GM18499 (cell line): ENCODE results near the gene SUSD2.
"Not testable (repeated sequence)": the region's sequence is repeated elsewhere in the genome, so short reads cannot be mapped to it uniquely, and the experiment has no call there.

ENCODE experiments used
- ATAC-seq: cut with Tn5 transposase; IDR thresholded peaks from one replicate; pipeline ENCODE4 v1.9.1; 2021; ENCODE audit warnings: moderate number of reproducible peaks; ENCODE audit not compliant: insufficient read depth, unreplicated experiment

The SUSD2 gene

DNA sequence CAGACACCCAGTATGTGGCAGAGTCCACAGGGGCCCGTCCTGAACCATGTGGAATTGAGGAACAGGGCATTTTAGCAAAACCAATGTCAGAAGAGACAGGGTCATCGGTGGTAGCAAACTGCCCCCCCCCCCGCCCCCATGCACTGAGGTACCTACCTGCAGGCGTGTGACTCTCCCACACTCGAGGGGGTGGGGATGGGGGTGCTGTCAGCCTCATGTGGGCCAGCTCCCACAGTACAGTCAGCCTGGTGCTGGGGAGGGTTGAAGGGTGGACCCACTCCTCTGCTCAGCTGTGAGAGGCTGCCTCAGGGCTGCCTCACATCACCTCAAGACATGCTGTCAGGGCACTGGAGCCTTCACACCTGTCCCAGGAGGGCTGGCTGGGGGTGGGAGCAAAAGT lies 10.7 kb upstream of the SUSD2 start:
- no peak for ATAC-seq

DNA sequence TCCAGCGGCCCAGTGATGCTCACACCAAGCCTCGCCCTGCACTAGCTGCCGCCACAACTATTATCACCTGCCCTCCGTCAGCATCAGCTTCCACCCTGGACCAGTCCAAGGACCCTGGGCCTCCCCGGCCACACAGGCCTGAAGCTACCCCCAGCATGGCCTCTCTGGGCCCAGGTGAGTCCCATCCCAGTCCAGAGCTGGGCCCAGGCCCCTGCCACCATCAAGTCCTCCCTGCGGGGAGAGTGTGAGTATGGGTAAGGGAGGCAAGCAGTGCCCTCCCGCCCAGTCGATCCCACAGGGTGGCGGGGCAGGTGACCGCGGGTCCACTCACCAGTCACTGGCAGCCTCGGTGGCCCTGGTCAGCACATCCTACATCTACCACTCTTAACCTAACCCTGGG lies 9.5 kb upstream of the SUSD2 start:
- no peak for ATAC-seq

DNA sequence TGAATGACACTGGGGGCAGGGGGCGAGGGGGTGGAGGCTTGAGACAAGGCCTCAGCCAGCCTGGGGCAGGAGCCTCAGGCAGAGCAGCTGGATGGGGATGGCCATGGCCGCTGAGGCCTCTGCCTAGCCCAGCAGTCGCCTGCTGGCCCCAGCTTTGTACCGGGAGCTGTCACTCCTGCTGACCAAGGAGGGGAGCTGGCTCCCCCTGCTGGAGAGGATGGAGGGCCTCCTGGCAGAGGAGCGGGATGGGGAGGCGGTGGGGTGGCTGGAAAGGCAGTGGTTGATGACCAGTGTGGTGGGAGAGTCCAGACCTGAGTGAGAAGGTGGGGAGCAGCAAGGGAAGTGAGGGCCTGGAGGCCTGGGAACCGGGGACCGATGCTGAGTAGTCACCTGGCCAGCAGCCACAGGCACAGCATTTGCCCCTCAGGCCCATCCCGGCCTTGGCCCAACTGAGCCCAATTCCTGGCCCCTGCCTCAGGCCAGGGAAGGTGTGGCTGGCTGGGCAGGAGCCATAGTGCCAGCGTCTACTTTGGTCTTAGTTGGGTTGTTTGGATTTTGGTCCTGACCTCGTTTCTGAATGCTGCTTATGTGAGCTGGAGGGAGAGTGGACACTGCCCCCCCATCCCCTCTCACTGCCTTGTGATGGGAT lies 6.0 kb upstream of the SUSD2 start:
- no peak for ATAC-seq

GRCh38 chr22:24176040-24176439 lies 5.2 kb upstream of the SUSD2 start:
- no peak for ATAC-seq

DNA sequence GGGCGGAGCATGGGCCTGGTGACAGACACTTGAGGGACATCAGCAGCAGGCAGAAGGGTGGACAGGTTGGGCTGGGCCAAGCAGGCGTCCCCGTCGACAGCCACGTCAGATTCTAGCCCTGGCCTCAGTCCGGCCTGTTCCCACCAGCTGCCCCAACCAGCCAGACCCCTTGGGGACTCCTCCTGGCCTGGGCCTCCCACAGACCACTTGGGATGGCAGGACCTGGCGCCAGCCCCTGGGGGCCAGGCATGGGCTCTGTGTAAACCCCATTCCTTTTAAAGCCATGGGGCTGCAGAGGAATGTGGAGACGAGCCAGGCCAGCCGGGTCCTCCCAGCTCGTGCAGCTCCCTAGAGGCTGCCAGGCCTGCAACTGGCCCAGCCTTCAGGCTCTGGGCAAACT lies 4.7 kb upstream of the SUSD2 start:
- ATAC-seq = no peak

GRCh38 chr22:24177045-24177444 lies 4.2 kb upstream of the SUSD2 start:
- no peak for ATAC-seq

DNA sequence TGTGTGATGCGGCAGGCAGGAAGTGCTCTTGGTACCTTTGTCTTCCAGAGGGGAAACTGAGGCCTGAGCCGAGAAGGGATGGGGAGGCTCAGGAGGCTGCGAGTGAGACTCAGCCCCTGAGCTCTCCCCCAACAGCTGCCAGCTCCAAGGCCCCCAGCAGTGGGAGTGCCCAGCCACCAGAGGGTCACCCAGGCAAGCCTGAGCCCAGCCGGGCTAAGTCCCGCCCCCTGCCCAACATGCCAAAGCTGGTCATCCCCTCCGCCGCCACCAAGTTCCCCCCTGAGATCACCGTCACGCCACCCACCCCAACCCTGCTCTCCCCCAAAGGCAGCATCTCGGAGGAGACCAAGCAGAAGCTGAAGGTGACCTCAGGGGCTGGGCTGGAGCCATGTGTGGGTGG lies 3.8 kb upstream of the SUSD2 start:
- no peak for ATAC-seq

DNA sequence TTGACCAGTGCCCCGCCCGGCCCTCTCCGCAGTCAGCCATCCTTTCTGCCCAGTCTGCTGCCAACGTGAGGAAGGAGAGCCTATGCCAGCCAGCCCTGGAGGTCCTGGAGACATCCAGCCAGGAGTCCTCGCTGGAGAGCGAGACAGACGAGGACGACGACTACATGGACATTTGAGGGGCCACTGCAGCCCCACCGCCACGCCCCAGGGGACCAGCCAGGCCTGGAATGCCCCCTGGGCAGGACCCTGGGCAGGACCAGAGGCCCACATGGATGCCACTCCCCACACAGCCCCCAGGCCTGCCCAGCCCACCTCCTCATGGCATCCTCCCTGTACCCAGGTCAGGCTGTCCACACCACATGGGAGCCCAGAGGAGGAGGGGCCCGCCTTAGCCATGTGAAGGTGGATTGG lies 3.3 kb upstream of the SUSD2 start:
- ATAC-seq = no peak

GRCh38 chr22:24178502-24179440 lies 2.5 kb upstream of the SUSD2 start:
- ATAC-seq = no peak

DNA sequence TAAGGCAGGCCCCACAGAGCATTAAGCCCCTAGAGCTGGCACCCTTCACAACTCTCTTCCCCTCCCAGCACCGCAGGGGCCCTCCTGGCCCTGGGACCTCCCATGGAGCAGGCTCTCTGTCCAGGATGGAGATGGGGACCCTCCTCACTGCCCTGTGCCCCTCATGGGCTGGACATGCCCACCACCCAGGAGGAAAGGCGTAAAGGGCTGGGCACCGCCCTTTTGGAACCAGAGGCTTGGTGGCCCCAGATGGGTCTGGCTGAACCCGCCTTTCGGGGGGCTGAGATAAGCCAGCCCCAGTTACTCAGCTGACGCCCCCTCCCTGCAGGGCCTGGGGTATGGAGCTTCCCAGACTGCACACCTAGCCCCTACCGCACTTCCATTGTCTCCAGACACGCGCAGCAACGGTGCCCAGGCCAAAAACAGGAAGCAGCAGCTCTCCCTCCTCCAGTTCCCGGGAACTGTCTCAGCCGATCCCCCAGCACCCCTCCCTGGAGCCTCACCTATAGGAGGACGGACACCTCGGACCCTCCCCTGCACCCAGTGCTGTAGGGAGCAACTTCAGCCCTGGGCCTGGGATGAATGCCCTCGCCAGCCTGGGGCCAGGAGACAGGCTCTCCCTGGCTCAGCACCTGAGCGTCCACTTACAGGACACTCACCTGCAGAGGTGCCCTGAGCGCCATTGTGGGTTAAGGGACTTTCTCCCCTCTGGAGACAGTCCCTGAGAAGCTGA lies 1.6 kb upstream of the SUSD2 start:
- ATAC-seq = no peak

DNA sequence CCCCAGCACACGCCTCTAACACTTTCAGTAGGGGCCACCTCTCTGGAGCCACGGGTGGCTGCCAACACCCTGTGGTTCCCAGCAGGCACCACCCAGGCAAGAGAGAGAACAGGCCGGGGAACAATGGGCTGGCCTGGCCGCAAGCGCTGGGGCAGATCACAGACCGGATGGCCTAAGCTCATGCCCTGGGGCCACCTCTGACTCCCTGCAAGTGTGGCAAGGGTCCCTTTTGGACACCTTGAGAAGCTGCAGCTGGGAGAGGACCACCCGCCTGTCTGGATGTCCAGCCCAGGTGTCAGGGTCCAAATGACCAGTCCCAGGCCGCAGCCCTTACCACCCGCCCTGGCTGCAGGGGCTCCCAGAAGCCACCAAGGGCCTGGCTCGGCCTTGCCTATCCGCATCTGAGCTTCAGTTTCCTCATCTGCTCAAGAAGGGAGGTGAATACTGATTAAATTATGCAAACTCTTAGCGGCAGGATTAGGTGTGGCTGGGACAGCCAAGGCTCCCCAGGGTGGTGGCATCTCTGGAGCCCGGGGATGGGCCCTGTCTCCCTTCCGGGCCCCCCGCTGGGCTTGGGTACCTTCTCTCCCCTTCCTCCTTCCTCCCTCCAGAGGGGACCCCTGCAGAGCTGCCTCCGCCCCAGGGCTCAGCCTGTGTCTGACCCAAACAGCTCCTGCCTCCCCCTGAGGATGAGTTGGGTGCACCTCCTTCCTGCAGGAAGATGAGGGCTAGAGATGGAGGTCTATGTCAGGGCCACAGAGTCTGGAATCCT lies 785 bp upstream of the SUSD2 start:
- ATAC-seq = no peak

- no peak for ATAC-seq
Measured at GRCh38 chr22:24181996-24182899, 961 bp downstream of the SUSD2 start.

GRCh38 chr22:24182900-24183246 lies 1.6 kb downstream of the SUSD2 start:
- not testable (repeated sequence) for ATAC-seq

DNA sequence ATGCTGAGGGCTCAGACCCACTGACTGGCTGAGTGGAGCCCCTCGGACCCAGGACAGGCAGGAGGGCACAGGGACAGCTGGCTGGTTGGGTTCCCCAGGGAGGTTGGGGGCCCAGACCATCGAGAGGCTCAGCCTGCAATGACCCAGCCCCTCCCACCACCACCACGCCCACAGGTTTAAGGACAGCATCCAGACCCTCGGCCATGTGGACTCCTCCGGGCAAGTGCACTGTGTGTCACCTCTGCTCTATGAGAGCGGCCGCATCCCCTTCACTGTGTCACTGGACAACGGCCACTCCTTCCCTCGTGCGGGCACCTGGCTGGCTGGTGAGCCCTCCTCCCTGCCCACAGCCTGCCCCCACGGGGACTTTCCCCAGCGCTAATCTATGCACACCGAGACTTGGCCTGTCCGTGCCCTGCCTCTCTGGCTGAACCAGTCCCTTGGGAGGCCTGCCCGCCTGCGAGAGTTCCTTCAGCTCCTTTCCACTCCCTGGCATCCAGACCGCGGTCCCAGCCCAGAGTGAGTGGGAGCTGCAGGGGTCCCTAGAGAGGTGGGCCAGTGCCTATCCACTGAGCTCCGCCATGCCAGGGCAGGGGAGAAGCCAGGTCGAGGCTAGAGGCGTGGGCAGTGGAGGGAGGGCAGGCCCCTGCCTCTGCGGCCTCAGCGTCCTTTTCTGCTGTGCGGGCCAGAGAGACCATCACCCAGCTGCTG lies 2.2 kb downstream of the SUSD2 start:
- no peak for ATAC-seq

DNA sequence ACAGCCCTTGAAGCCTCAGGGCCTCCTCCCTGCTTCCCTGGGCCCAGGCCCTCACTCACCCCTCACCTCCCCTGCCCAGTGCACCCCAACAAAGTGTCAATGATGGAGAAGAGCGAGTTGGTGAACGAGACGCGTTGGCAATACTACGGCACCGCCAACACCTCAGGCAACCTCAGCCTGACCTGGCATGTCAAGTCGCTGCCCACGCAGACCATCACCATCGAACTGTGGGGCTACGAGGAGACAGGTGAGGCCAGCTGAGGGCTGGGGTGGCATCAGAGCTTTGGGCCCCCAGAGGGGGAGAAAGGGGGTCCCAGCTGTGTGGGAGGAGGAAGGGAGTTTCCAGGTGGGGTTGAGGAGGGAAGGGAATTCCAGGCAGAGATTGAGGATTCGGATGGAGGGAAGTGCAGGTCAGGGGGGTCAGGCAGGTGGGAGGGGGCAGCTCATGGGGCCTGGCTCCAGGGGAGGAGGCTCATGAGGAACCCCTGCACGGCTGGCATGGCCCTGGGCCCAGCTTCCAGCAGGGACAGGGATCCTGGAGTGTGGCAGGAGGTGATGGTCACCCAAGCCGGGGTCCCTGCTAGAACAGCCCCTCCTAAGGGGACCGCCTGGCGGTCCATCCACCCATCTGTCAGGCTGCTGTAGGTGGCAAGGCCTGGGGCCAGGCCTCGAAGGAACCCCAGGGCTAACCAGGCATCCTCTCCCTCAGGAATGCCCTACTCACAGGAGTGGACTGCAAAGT lies 2.9 kb downstream of the SUSD2 start:
- no peak for ATAC-seq

GRCh38 chr22:24185001-24185500 lies 3.8 kb downstream of the SUSD2 start:
- ATAC-seq = no peak

GRCh38 chr22:24185501-24186351 lies 4.4 kb downstream of the SUSD2 start:
- no peak for ATAC-seq
